AG09319 (cell line): ENCODE data around the gene ARHGEF19.
"Not testable (repeated sequence)": the region's sequence is repeated elsewhere in the genome, so short reads cannot be mapped to it uniquely, and the experiment has no call there.

Experiments
- DNase-seq: peaks from one replicate; pipeline ENCODE4 v3.0.0-alpha.2; 2010; ENCODE audit warnings: low read depth; ENCODE audit errors: extremely low read depth
- CTCF ChIP-seq: IDR thresholded peaks from 2 replicates; pipeline ENCODE4 v1.5.1; 2011; ENCODE audit warnings: low read depth, mild to moderate bottlenecking, inconsistent platforms, low read length, moderate library complexity

The ARHGEF19 gene

GRCh38 chr1:16212251-16212961, at the start of gene ARHGEF19:
Gene ARHGEF19 (minus strand): TSS chr1:16212652. CDS start chr1:16209054, 3,598 bp downstream.
- TF ChIP-seq CTCF = no peak
- DNase-seq = no peak

GRCh38 chr1:16262067-16262466, 49.6 kb upstream of the ARHGEF19 start:
- no peak for TF ChIP-seq CTCF
- DNase-seq = no peak

- no peak for DNase-seq
- TF ChIP-seq CTCF = no peak
Measured at GRCh38 chr1:16260814-16261213, 48.4 kb upstream of the ARHGEF19 start.

- DNase-seq = no peak
- TF ChIP-seq CTCF = no peak
Measured at GRCh38 chr1:16258591-16259135, 46.2 kb upstream of the ARHGEF19 start.

GRCh38 chr1:16257968-16258367, 45.5 kb upstream of the ARHGEF19 start:
- DNase-seq = no peak
- TF ChIP-seq CTCF = no peak

GRCh38 chr1:16257556-16257955, 45.1 kb upstream of the ARHGEF19 start:
- not testable (repeated sequence) for DNase-seq

- DNase-seq = no peak
- no peak for TF ChIP-seq CTCF
Measured at GRCh38 chr1:16256478-16256877, 44.0 kb upstream of the ARHGEF19 start.
